Activated CD4-positive, alpha-beta T cell treated with anti-CD3 and anti-CD28 coated beads, Interleukin-2, amount 10 ng/mL, durations not matched to agents 24 days and 14 days (primary cell): ENCODE measurements around the gene PRKAA1. TPM values are rescaled to one million over a fixed set of nuclear protein-coding genes. Genes with fewer than 3 reads are reported as not detected.
"Not testable (repeated sequence)": the region's sequence is repeated elsewhere in the genome, so short reads cannot be mapped to it uniquely, and the experiment has no call there.

Experiments
- DNase-seq: peaks from one replicate; pipeline ENCODE4 v3.0.0; 2022
- H3K27ac Mint-ChIP-seq: one replicate; pipeline ENCODE4 v1.8.0; 2022; ENCODE audit warnings: mild to moderate bottlenecking, mixed read lengths
- H3K27me3 Mint-ChIP-seq: one replicate; pipeline ENCODE4 v1.8.0; 2022; ENCODE audit warnings: mixed read lengths
- H3K36me3 Mint-ChIP-seq: one replicate; pipeline ENCODE4 v1.8.0; 2022; ENCODE audit warnings: low read depth, mild to moderate bottlenecking, mixed read lengths
- H3K4me1 Mint-ChIP-seq: one replicate; pipeline ENCODE4 v1.8.0; 2021; ENCODE audit warnings: mixed read lengths
- H3K4me3 Mint-ChIP-seq: one replicate; pipeline ENCODE4 v1.8.0; 2022; ENCODE audit warnings: mild to moderate bottlenecking, moderate library complexity, mixed read lengths
- H3K9me3 Mint-ChIP-seq: one replicate; pipeline ENCODE4 v1.8.0; 2021; ENCODE audit warnings: mixed read lengths
- intact Hi-C: fragments of 100-400 bp; cut with micrococcal nuclease; formaldehyde crosslinking; loops from one replicate; pipeline ENCODE4 v1.15.1; 2023
- total RNA-seq: library from RNA; stranded (reverse); gene quantifications from 2 replicates; pipeline ENCODE4 v1.2.3, GENCODE V29; 2022

The PRKAA1 gene
- total RNA-seq, 1 donor from 2014 or later = 49.1 TPM

DNA sequence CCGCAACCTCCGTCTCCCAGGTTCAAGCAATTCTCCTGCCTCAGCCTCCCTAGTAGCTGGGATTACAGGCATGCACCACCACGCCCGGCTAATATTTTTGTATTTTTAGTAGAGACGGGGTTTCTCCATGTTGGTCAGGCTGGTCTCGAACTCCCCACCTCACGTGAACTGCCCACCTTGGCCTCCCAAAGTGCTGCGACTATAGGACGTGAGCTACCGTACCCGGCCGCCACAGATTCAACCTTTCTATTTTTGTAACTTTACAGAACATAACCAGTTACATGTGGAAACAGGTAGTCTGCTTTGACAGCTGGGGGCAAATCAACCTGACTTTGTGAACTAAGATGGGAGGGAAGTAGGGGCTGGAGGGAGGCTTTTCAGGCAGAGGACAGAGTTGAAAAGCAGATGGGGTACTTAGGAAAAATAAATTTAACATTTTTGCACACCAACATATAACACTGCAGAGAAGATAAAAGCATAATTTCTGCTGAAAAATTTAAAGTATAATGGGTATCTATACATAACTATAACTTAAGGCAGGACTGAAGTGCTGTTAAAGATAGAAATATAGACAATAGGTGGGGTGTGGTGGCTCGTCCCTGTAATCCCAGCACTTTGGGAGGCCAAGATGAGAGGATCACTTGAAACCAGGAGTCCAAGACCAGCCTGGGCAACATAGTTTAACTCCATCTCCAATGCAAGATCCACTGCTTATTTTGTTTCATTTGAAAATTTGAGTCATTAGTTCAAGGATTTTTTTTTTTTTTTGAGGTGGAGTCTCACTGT, 31.8 kb upstream of the PRKAA1 start:
- no peak for DNase-seq
- peak overlapping the region; percentile 8 for H3K4me3 Mint-ChIP-seq
- H3K27me3 Mint-ChIP-seq = no peaks in the 10 kb centered on the region
- H3K36me3 Mint-ChIP-seq = peaks cover 89% of the 10 kb centered on the region
- intact Hi-C loops = loop anchor here (10.0 kb wide), 3 partner anchors 425 to 1615 kb away; partner anchors contain the start of genes FYB1 and RIMOC1
- H3K4me1 Mint-ChIP-seq = peaks cover 46% of the 10 kb centered on the region
- no peaks in the 10 kb centered on the region for H3K9me3 Mint-ChIP-seq
- peak overlapping the region; percentile 70 for H3K27ac Mint-ChIP-seq

GRCh38 chr5:40828690-40829661, 30.8 kb upstream of the PRKAA1 start:
- intact Hi-C loops = no loop called here
- DNase-seq = no peak
- peaks cover 79% of the 10 kb centered on the region for H3K36me3 Mint-ChIP-seq
- peak overlapping the region; percentile 24 for H3K4me3 Mint-ChIP-seq
- H3K9me3 Mint-ChIP-seq = no peaks in the 10 kb centered on the region
- H3K27ac Mint-ChIP-seq = peak overlapping the region; percentile 73
- no peaks in the 10 kb centered on the region for H3K27me3 Mint-ChIP-seq
- peaks cover 45% of the 10 kb centered on the region for H3K4me1 Mint-ChIP-seq

DNA sequence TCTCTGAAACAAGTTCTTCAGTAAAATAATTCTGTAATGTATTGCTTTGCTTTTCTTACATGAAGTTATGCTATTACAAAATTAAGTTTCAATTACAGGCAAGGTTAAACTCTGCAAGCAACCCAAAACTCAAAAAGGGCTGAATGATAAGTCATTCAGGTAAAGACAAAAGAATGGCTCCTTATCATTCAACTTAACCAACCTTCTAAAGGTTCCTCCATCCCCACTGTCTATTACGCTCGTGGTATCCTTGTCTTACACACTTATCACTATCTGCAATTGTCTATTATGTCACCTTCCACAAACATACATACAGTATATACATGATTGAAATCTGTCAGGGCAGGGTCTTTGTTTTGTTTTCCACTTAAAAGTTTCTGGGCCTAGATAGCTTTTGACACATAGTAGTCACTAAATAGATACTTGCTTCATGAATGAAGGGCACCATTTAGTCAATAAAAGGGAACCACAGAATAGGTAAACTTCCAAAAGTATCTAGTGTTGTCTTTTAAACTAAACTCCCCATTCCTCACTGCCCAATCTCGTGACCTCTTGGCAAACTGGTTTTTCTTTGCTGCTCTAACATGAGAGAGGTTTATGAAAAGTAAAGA, 30.0 kb upstream of the PRKAA1 start:
- Mint-ChIP-seq H3K27ac (no peak overlapping the region), H3K9me3 (no peaks in the 10 kb centered on the region), H3K27me3 (no peaks in the 10 kb centered on the region), H3K4me1 (peaks cover 40% of the 10 kb centered on the region), H3K36me3 (peaks cover 71% of the 10 kb centered on the region), H3K4me3 (no peak overlapping the region)
- intact Hi-C loops = no loop called here
- DNase-seq = no peak

- peaks cover 34% of the 10 kb centered on the region for H3K4me1 Mint-ChIP-seq
- peaks cover 66% of the 10 kb centered on the region for H3K36me3 Mint-ChIP-seq
- H3K27me3 Mint-ChIP-seq = no peaks in the 10 kb centered on the region
- peak overlapping the region; percentile 49 for H3K27ac Mint-ChIP-seq
- no peaks in the 10 kb centered on the region for H3K9me3 Mint-ChIP-seq
- no peak for DNase-seq
- intact Hi-C loops = no loop called here
- no peak overlapping the region for H3K4me3 Mint-ChIP-seq
These were observed 29.2 kb upstream of the PRKAA1 start for GRCh38 chr5:40827188-40827977.

DNA sequence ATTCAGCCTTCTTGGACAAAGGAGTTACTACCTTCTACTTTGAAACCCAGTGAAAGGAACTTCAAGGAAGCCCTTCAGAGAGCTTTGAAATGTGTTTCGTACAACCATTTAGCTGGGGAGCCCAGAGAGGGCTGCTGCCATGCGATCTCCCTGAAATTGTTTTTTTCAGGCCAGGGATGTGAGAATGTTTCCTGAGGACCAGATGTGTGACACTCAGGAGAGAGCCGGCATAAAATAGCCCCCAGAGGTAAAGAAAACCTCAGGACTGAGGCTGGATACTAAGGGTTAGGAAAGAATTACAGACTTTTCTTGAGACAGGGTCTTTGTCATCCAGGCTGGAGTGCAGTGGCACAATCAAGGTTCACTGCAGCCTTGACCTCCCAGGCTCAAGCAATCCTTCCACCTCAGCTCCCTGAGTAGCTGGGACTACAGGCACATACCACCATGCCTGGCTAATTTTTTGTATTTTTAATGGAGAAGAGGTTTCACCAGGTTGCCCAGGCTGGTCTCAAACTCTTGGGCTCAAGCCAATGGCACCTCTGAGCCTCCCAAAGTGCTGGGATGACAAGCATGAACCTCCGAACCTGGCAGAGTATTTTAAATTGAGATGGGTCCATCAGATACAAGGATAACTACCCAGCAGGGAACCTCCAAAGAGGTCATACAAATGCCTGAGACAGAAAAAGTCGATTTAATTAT, 28.5 kb upstream of the PRKAA1 start:
- intact Hi-C loops = no loop called here
- Mint-ChIP-seq H3K4me3 (no peak overlapping the region), H3K27me3 (no peaks in the 10 kb centered on the region), H3K36me3 (peaks cover 59% of the 10 kb centered on the region), H3K27ac (peak overlapping the region; percentile 20), H3K9me3 (no peaks in the 10 kb centered on the region), H3K4me1 (peaks cover 27% of the 10 kb centered on the region)
- no peak for DNase-seq

- H3K9me3 Mint-ChIP-seq, H3K27ac Mint-ChIP-seq, H3K27me3 Mint-ChIP-seq, DNase-seq, H3K4me3 Mint-ChIP-seq, intact Hi-C loops: not testable (repeated sequence)
- peaks cover 25% of the 10 kb centered on the region for H3K4me1 Mint-ChIP-seq
- peaks cover 54% of the 10 kb centered on the region for H3K36me3 Mint-ChIP-seq
These were observed 27.4 kb upstream of the PRKAA1 start for GRCh38 chr5:40825461-40826043.

DNA sequence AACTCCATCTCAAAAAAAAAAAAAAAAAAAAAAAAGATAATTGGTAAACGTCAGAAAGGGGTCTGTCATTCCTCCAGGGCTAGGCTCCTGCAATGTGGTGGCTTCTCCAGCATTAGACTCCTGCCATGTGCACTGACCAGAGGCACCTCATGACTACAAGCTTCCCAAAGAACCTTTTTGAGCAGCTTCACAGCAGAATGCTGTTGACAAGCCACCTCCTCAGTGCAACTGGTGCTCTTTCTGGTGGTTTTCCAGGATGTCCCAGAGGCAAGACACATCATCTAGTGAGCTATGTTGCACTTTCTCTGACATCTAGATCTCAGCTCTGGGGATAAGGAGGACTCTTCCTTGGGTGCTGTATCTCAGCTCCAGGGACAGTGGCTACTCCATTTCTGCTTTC, 25.3 kb upstream of the PRKAA1 start:
- Mint-ChIP-seq H3K27ac (peak overlapping the region; percentile 5), H3K4me3 (no peak overlapping the region), H3K4me1 (peaks cover 13% of the 10 kb centered on the region), H3K9me3 (no peaks in the 10 kb centered on the region), H3K27me3 (no peaks in the 10 kb centered on the region), H3K36me3 (peaks cover 35% of the 10 kb centered on the region)
- DNase-seq = no peak
- intact Hi-C loops = no loop called here

DNA sequence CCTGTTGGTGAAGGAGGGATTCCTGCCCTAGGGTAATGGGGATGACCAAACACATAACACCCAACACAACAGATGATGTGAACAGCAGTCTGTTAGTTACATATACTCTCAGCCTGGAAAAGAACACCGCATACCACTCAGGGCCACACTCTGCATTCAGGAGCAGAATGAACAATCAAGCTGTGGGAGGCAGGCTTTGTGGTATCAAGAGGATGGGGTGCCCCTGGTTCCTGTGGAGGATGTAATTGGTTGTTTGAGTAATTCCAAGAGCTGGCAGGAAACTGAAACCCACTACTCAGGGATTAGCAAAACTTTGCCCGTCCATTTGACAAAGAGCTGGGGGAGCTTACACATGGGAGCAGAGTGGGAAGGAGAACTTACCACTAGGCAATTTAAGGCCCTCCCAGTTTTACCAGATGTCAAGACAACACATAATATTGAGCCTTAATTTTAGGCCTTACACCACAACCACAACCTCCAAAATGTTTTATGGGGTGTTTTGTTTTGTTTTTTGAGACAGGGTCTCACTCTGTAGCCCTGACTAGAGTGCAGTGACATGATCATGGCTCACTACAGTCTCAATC, 15.6 kb upstream of the PRKAA1 start:
- no peaks in the 10 kb centered on the region for H3K9me3 Mint-ChIP-seq
- H3K4me1 Mint-ChIP-seq = peaks cover 9% of the 10 kb centered on the region
- H3K4me3 Mint-ChIP-seq = no peak overlapping the region
- no peak for DNase-seq
- no peaks in the 10 kb centered on the region for H3K27me3 Mint-ChIP-seq
- peak overlapping the region; percentile 73 for H3K27ac Mint-ChIP-seq
- peaks cover 2% of the 10 kb centered on the region for H3K36me3 Mint-ChIP-seq
- intact Hi-C loops = loop anchor here (1.0 kb wide), 3 partner anchors 15 to 22 kb away; partner anchors contain the start of genes PRKAA1 and RPL37

- no peaks in the 10 kb centered on the region for H3K36me3 Mint-ChIP-seq
- H3K4me3 Mint-ChIP-seq = no peak overlapping the region
- H3K9me3 Mint-ChIP-seq = no peaks in the 10 kb centered on the region
- peaks cover 14% of the 10 kb centered on the region for H3K4me1 Mint-ChIP-seq
- no peak for DNase-seq
- no peak overlapping the region for H3K27ac Mint-ChIP-seq
- intact Hi-C loops = no loop called here
- H3K27me3 Mint-ChIP-seq = no peaks in the 10 kb centered on the region
These were observed 14.0 kb upstream of the PRKAA1 start for GRCh38 chr5:40812125-40812524.

- no peak overlapping the region for H3K4me3 Mint-ChIP-seq
- H3K36me3 Mint-ChIP-seq = no peaks in the 10 kb centered on the region
- no peak overlapping the region for H3K27ac Mint-ChIP-seq
- DNase-seq = no peak
- H3K9me3 Mint-ChIP-seq = no peaks in the 10 kb centered on the region
- peaks cover 18% of the 10 kb centered on the region for H3K27me3 Mint-ChIP-seq
- intact Hi-C loops = no loop called here
- peaks cover 9% of the 10 kb centered on the region for H3K4me1 Mint-ChIP-seq
These were observed 3.8 kb upstream of the PRKAA1 start for GRCh38 chr5:40801771-40802562.

DNA sequence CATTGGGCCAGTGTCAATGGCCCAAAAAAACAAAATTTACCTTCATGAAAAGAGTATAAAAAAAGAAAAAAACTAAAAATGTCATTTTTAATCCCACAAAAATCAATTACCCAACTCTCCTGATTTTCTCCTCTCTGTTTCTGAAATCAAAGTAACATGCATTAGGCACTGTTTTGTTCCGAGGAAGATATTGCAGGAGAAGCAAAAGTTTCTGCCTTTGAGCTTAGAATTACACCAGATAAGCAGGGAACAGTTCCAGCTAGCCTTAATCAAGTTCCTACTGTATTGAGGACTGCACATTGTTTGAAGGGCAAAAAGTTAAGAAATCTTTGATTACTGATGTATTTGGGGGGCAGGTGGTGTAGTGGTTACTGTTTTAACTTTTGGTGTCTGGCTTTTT, 1.1 kb upstream of the PRKAA1 start:
- Mint-ChIP-seq H3K4me3 (peak overlapping the region; percentile 88), H3K36me3 (peaks cover 17% of the 10 kb centered on the region), H3K9me3 (no peaks in the 10 kb centered on the region), H3K4me1 (peaks cover 31% of the 10 kb centered on the region), H3K27me3 (peaks cover 15% of the 10 kb centered on the region), H3K27ac (no peak overlapping the region)
- no peak for DNase-seq
- intact Hi-C loops = no loop called here
